B cell (primary cell): ENCODE data around the gene BCL2. TPM values are rescaled to one million over a fixed set of nuclear protein-coding genes. Genes with fewer than 3 reads are reported as not detected.

Experiments
- ATAC-seq: fragments of 200-7000 bp; cut with Tn5 transposase; one replicate; pipeline ENCODE4 v1.10.0; 2021; ENCODE audit warnings: low read depth, mild to moderate bottlenecking, moderate number of reproducible peaks, moderate library complexity
- CTCF ChIA-PET: fragments of 350-600 bp; sonication (Branson Sonifier 250); formaldehyde crosslinking; loops from one replicate; lab custom pipeline; 2021; ENCODE audit warnings: antibody characterized with exemption, inconsistent platforms; lab: Charles Lee
- POLR2A ChIA-PET: fragments of 350-600 bp; sonication (Branson Sonifier 250); formaldehyde crosslinking; loops from one replicate; lab custom pipeline; 2021; ENCODE audit warnings: antibody characterized with exemption; lab: Charles Lee
- DNase-seq: peaks from one replicate; pipeline ENCODE4 v3.0.0; 2013
- H2AFZ ChIP-seq: 2 replicates; pipeline ENCODE4 v1.6.1; 2012; ENCODE audit warnings: mild to moderate bottlenecking, low read depth, low read length; ENCODE audit not compliant: insufficient read depth, poor library complexity, severe bottlenecking
- H3K27ac ChIP-seq, 2 donors: 1 replicate in 1 of 2; 2 replicates in 1 of 2; pipeline ENCODE4 v1.5.1; 2012 to 2013; ENCODE audit warnings: low read length in 2 of 2, mild to moderate bottlenecking in 2 of 2, moderate library complexity in 1 of 2
- H3K27me3 ChIP-seq, 4 experiments: fragments of 200-600 bp in 1 of 4; sonication (generic) in 1 of 4; replicated peaks in 1 of 4; 1 replicate in 2 of 4; 2 replicates in 2 of 4; pipeline versions ENCODE4 v1.6.1 to v1.7.0; 2013 to 2016; ENCODE audit warnings: low read length in 3 of 4, mild to moderate bottlenecking in 2 of 4, mixed read lengths in 1 of 4, moderate library complexity in 1 of 4; ENCODE audit not compliant: insufficient read depth in 4 of 4, control insufficient read depth in 3 of 4; ENCODE audit errors: control extremely low read depth in 1 of 4
- H3K36me3 ChIP-seq, 2 experiments: replicated peaks in 1 of 2; 1 replicate in 1 of 2; 2 replicates in 1 of 2; pipeline versions ENCODE4 v1.6.1 to v1.7.1; 2013; ENCODE audit warnings: low read length in 1 of 2; ENCODE audit not compliant: insufficient read depth in 2 of 2, control insufficient read depth in 1 of 2; ENCODE audit errors: control extremely low read depth in 1 of 2, extremely low read depth in 1 of 2
- H3K4me1 ChIP-seq, 2 donors: fragments of 200-600 bp in 1 of 2; sonication (generic) in 1 of 2; 1 replicate in 1 of 2; 2 replicates in 1 of 2; pipeline versions ENCODE4 v1.5.1 to v1.6.1; 2013 to 2017; ENCODE audit warnings: low read length in 2 of 2; ENCODE audit not compliant: control insufficient read depth in 2 of 2, insufficient read depth in 2 of 2
- H3K4me2 ChIP-seq: replicated peaks from 2 replicates; pipeline ENCODE3; 2012; ENCODE audit warnings: mild to moderate bottlenecking, low read depth, low read length; ENCODE audit not compliant: poor library complexity, severe bottlenecking
- H3K4me3 ChIP-seq, 5 experiments: fragments of 200-600 bp in 1 of 5; sonication (generic) in 1 of 5; 1 replicate in 3 of 5; 2 replicates in 2 of 5; pipeline versions ENCODE4 v1.5.1 to v1.7.0; 2011 to 2016; ENCODE audit warnings: low read length in 4 of 5, mild to moderate bottlenecking in 4 of 5, low read depth in 2 of 5, control low read depth in 1 of 5, moderate library complexity in 1 of 5; ENCODE audit not compliant: insufficient read depth in 1 of 5; ENCODE audit errors: control extremely low read depth in 1 of 5, extremely low read depth in 1 of 5
- H3K79me2 ChIP-seq: fragments of 200-600 bp; sonication (generic); one replicate; pipeline ENCODE4 v1.6.0; 2016; ENCODE audit warnings: low read length; ENCODE audit not compliant: control insufficient read depth, insufficient read depth
- H3K9ac ChIP-seq: fragments of 200-600 bp; sonication (generic); 2 replicates; pipeline ENCODE4 v1.6.1; 2017; ENCODE audit warnings: mild to moderate bottlenecking, low read length, moderate library complexity
- H3K9me3 ChIP-seq, 3 donors: one replicate each; pipeline versions ENCODE4 v1.6.1 to v1.7.1; 2013; ENCODE audit warnings: low read length in 2 of 3; ENCODE audit not compliant: control insufficient read depth in 2 of 3, insufficient read depth in 1 of 3; ENCODE audit errors: control extremely low read depth in 1 of 3
- H4K20me1 ChIP-seq: 2 replicates; pipeline ENCODE4 v1.6.0; 2012; ENCODE audit warnings: mild to moderate bottlenecking, low read length; ENCODE audit not compliant: insufficient read depth, control insufficient read depth, poor library complexity, severe bottlenecking
- H3K27ac Mint-ChIP-seq: one replicate; pipeline ENCODE4 v1.8.0; 2021; ENCODE audit warnings: mixed read lengths
- H3K27me3 Mint-ChIP-seq: one replicate; pipeline ENCODE4 v1.8.0; 2021; ENCODE audit warnings: mixed read lengths
- H3K4me1 Mint-ChIP-seq: one replicate; pipeline ENCODE4 v1.8.0; 2021; ENCODE audit warnings: mixed read lengths
- H3K4me3 Mint-ChIP-seq: one replicate; pipeline ENCODE4 v1.8.0; 2021; ENCODE audit warnings: mixed read lengths
- H3K9me3 Mint-ChIP-seq: one replicate; pipeline ENCODE4 v1.8.0; 2022; ENCODE audit warnings: mixed read lengths; ENCODE audit not compliant: insufficient read depth
- EZH2 ChIP-seq: IDR thresholded peaks from 2 replicates; pipeline ENCODE4 v1.6.1; 2012; ENCODE audit warnings: borderline replicate concordance, low read depth, mild to moderate bottlenecking, moderate library complexity, low read length; ENCODE audit not compliant: insufficient read depth, poor library complexity, severe bottlenecking
- WGBS: methylation state at CpG from one replicate; pipeline ENCODE4 v1.1.5; 2013; ENCODE audit warnings: missing lambda C conversion rate; ENCODE audit not compliant: insufficient coverage; 5-methylcytosine and 5-hydroxymethylcytosine counted together
- intact Hi-C: fragments of 100-400 bp; cut with micrococcal nuclease; formaldehyde crosslinking; loops from one replicate; pipeline ENCODE4 v1.10.0; 2022
- polyA plus RNA-seq: library from polyadenylated mRNA; depleted of rRNA; stranded (reverse); fragments of >200 nt; gene quantifications from 2 replicates; pipeline ENCODE4 v1.2.3, GENCODE V29; 2012
- total RNA-seq, 2 donors: library from RNA; stranded (reverse); fragments of 120-200 nt in 1 of 2; gene quantifications; 1 replicate in 1 of 2; 2 replicates in 1 of 2; pipeline versions ENCODE4 v1.2.3 to v1.2.4, GENCODE V29; 2013 to 2022
- TF ChIP-seq, protein P1 (sequence below): fragments of 200-600 bp; IDR thresholded peaks from one replicate; pipeline ENCODE4 v1.8.0; 2022; ENCODE audit warnings: antibody characterized with exemption, mild to moderate bottlenecking

Gene BCL2
- total and polyA plus RNA-seq, 2 donors (not counting 1 experiment from before 2014, with no cell fraction given): 27.6 to 144 TPM

- Mint-ChIP-seq H3K4me3 (peak overlapping the region; percentile 75), H3K27me3 (no peaks in the 10 kb centered on the region), H3K27ac (peak overlapping the region; percentile 79), H3K9me3 (no peaks in the 10 kb centered on the region), H3K4me1 (peaks cover 79% of the 10 kb centered on the region)
- Histone ChIP-seq H2AFZ (peak overlapping the region; percentile 25), H3K4me1 (peaks cover 55 to 58% of the 10 kb centered on the region in 2 donors), H3K36me3 (no peaks in the 10 kb centered on the region), H3K4me2 (peak overlapping the region; percentile 58), H3K79me2 (peaks cover 97% of the 10 kb centered on the region), H4K20me1 (peaks cover 14% of the 10 kb centered on the region), H3K4me3 (peak overlapping the region in 2 of 5 experiments; percentile 15 to 31), H3K27me3 (no peaks in the 10 kb centered on the region), H3K27ac (peak overlapping the region; percentile 26 to 52), H3K9ac (peak overlapping the region; percentile 13), H3K9me3 (no peaks in the 10 kb centered on the region)
- intact Hi-C loops: loop anchor here (1.0 to 5.0 kb wide), 4 partner anchors 36 to 111 kb away; partner anchors contain the start of gene BCL2
- no peak for TF ChIP-seq EZH2
- TF ChIP-seq, protein P1, sequence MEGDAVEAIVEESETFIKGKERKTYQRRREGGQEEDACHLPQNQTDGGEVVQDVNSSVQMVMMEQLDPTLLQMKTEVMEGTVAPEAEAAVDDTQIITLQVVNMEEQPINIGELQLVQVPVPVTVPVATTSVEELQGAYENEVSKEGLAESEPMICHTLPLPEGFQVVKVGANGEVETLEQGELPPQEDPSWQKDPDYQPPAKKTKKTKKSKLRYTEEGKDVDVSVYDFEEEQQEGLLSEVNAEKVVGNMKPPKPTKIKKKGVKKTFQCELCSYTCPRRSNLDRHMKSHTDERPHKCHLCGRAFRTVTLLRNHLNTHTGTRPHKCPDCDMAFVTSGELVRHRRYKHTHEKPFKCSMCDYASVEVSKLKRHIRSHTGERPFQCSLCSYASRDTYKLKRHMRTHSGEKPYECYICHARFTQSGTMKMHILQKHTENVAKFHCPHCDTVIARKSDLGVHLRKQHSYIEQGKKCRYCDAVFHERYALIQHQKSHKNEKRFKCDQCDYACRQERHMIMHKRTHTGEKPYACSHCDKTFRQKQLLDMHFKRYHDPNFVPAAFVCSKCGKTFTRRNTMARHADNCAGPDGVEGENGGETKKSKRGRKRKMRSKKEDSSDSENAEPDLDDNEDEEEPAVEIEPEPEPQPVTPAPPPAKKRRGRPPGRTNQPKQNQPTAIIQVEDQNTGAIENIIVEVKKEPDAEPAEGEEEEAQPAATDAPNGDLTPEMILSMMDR: no peak
- ChIA-PET CTCF (interaction anchor here (0.8 to 5.3 kb wide), 2 partner anchors 51 to 112 kb away, joined by 3 to 27 read pairs; partner anchors contain the start of gene BCL2), POLR2A (no interaction called here)
- WGBS: 80% methylated on average over 11 of the region's 13 CpGs
- ATAC-seq (peak; percentile 24), DNase-seq (no peak)
Measured at GRCh38 chr18:63206433-63207142, 113.0 kb downstream of the BCL2 start.

- Histone ChIP-seq H3K4me3 (no peak overlapping the region), H2AFZ (no peak overlapping the region), H3K36me3 (no peaks in the 10 kb centered on the region), H3K4me1 (peaks cover 52 to 55% of the 10 kb centered on the region in 2 donors), H3K27ac (peak overlapping the region in 1 of 2 donors; percentile 37), H3K27me3 (no peaks in the 10 kb centered on the region), H4K20me1 (peaks cover 12% of the 10 kb centered on the region), H3K9me3 (no peaks in the 10 kb centered on the region), H3K9ac (no peak overlapping the region), H3K4me2 (peak overlapping the region; percentile 29), H3K79me2 (peaks cover 98% of the 10 kb centered on the region)
- POLR2A ChIA-PET: interaction anchor here (1.1 kb wide), 1 partner anchor 88 kb away, joined by 4 read pairs; no protein-coding TSS in a partner anchor
- DNase-seq: no peak
- Mint-ChIP-seq H3K27ac (peak overlapping the region; percentile 79), H3K4me1 (peaks cover 74% of the 10 kb centered on the region), H3K4me3 (peak overlapping the region; percentile 75), H3K9me3 (no peaks in the 10 kb centered on the region), H3K27me3 (no peaks in the 10 kb centered on the region)
- no peak for TF ChIP-seq EZH2
- TF ChIP-seq, protein P1: no peak
- WGBS: 85% methylated on average over 3 of the region's 6 CpGs
- intact Hi-C loops: loop anchor here (2.0 to 5.0 kb wide), 3 partner anchors 36 to 111 kb away; partner anchors contain the start of gene BCL2
- ATAC-seq: no peak
- CTCF ChIA-PET: interaction anchor here (0.8 to 5.3 kb wide), 2 partner anchors 51 to 113 kb away, joined by 3 to 27 read pairs; partner anchors contain the start of gene BCL2
Measured at GRCh38 chr18:63205791-63206252, 113.7 kb downstream of the BCL2 start.
